Activated T-cell treated with anti-CD3 and anti-CD28 coated beads for 24 hours (primary cell): ENCODE results near the gene GPAM.
A peak's percentile ranks its signal among the peaks of the same experiment; 100 is the strongest.

Source experiments
- DNase-seq: peaks from one replicate; pipeline ENCODE4 v3.0.0-alpha.2; 2020; ENCODE audit warnings: low read depth

The GPAM gene

DNA sequence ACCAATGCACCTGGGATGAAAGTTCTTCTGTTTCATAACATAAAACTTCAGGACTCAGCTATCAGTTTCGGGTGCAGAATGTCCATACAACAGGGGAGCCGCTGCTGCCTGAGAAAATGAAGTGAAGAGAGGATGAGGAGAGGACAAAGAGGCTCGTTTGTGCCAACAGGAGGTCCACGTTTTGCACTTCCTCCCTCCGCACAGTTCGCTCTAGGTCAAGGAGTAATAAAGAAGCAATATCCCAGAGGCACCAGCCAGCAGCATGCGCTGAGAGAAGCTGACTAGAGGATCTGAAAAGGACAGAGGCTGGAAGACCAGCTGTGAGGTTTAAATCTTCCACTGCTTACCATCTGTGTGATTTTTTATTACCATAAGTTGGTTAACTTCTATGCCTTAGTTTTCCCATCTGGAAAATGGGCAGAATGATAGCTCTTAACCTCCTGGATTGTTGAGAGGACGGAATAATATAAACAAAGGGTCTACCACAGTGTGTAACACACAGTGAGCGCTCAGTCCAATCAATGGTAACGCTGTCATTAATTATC lies 709 bp downstream of the GPAM start:
- DNase-seq = no peak

DNA sequence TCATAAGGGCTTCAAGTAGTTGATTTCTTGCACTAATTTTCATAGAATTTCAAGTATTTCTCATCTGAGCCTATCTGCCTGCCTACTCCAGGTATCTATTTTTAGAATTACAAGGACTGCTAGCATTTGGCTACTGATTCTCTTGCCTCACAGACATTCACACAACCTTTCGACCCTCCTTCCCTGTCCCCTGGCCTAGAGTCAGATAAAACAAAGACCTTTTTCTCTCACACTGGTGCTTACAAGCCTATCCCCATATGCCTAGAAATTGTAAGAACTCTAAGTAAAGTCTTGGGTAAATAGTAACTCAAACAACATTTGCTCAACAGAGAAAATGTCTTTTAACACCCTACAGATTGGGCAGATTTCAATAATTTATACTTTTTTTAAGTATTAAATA lies 6.3 kb downstream of the GPAM start:
- DNase-seq = no peak

DNA sequence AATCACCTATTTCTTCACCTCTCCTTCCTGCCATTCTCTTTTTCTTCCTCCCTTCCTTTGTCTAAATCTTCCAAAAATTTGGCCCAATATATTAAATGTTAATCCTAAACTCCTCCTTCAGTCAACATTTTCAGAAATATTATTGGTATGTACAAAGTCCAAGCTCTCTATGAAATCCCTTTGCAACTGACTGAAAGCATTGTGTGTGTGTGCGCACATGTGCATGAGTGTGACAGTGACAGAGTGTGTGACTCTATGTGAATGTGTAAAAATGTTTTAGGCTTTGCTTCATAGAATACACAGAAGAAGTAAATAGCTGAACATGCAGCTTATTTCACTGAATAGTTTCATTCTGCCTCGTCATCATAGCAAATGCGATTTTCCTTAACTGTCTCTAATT lies 7.0 kb downstream of the GPAM start:
- DNase-seq = no peak

DNA sequence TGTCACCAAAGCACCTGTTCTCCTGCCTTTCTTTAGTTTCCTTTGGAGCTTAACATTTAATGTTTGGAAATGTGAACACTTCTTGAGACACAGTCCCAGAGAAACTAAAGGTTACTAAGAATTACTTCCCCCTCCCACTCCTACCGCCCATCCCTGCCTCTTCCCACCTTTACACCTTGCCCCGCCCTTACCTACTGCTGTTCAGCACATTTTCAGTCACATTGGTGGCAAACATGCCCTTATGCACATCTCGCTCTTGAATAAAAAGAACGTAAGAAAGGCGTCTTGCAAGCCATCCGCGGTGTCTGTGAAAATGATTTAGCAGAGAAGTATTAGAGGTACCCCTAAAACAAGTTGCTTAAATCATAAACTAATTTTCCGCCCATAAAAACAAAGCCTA lies 8.2 kb downstream of the GPAM start:
- no peak for DNase-seq

GRCh38 chr10:112173206-112173605 lies 10.4 kb downstream of the GPAM start:
- no peak for DNase-seq

DNA sequence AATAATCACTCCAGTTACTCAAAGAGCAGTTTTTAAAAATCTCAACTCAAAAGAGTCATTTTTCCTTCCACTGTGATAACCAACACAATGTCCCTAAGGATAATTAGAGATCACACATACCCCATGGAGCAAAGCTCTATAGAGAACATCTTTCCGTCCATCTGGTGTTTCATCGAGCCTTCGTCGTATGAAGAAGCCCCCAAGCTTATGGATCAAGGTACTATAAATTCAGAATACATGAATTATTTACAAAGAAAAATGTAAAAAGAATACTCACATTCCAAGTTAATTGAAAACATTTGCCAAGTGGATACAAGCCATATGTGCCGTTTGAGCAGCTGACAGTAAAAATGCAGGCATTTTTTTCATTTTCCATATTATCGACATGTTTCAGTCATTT lies 14.8 kb downstream of the GPAM start:
- no peak for DNase-seq

GRCh38 chr10:112166800-112167199 lies 16.8 kb downstream of the GPAM start:
- DNase-seq = no peak

GRCh38 chr10:112161757-112162518 lies 21.6 kb downstream of the GPAM start:
- DNase-seq = no peak

DNA sequence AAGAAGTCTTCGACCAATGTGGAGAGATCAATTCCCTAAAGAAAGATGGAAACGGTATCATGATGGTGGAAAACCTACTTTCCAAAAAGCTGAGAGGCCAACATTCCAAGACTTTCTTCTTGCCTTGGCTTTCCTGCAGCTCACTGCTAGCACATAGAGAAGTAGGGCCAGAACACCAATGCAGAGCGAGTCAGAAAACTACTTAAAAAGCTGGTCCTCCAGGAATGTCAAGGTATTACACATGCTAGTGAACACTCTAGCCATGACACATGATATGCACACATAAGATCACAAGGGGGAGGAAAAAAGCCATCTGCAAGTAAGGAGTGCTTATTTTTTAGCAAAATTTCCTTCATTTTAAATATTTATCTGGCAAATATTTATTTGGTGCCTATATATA lies 22.7 kb downstream of the GPAM start:
- no peak for DNase-seq

GRCh38 chr10:112159469-112159868 lies 24.1 kb downstream of the GPAM start:
- DNase-seq = no peak

GRCh38 chr10:112151524-112152039 lies 32.0 kb downstream of the GPAM start:
- no peak for DNase-seq

DNA sequence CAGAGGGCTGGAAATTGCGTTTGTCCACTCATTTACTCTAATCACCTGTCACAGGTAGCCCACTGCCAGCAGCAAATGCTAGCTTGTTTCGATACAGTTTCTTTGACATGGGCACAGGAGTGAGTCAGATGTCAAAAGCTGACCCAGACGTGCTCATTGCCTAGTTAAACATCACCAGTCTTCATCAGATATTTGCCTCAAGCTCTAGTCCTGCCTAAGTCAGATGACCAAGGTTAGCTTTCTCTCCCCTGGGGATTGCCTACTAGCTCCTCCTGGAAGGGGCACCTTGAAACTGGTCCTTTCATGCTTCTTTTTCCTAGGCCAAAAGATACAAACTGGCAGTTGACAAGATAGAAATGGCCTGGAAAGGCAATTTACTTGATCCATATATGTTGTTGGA lies 35.2 kb downstream of the GPAM start:
- DNase-seq = no peak

GRCh38 chr10:112146799-112147198 lies 36.8 kb downstream of the GPAM start:
- no peak for DNase-seq

DNA sequence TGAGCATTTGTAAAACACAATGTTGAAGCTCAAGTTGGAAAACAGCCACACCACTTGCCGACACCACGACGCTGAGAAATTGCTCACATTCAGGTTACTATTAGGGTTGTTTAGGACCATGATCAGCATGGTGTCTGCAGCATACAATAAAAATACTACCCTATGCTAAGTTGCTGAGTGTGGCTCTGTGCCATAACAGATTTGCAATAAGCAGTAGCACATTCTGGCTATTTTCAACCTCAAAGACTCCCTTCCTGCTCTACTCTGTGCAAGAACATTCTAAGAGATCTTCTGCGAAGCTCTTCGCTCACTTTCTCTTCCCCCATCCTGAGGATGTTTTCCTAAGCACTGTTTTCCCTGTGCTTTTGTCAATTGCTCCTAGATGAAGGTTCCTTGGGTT lies 38.3 kb downstream of the GPAM start:
- DNase-seq = no peak

- no peak for DNase-seq
These were observed 40.1 kb downstream of the GPAM start for GRCh38 chr10:112143420-112143819.

GRCh38 chr10:112141292-112141691 lies 42.3 kb downstream of the GPAM start:
- no peak for DNase-seq

DNA sequence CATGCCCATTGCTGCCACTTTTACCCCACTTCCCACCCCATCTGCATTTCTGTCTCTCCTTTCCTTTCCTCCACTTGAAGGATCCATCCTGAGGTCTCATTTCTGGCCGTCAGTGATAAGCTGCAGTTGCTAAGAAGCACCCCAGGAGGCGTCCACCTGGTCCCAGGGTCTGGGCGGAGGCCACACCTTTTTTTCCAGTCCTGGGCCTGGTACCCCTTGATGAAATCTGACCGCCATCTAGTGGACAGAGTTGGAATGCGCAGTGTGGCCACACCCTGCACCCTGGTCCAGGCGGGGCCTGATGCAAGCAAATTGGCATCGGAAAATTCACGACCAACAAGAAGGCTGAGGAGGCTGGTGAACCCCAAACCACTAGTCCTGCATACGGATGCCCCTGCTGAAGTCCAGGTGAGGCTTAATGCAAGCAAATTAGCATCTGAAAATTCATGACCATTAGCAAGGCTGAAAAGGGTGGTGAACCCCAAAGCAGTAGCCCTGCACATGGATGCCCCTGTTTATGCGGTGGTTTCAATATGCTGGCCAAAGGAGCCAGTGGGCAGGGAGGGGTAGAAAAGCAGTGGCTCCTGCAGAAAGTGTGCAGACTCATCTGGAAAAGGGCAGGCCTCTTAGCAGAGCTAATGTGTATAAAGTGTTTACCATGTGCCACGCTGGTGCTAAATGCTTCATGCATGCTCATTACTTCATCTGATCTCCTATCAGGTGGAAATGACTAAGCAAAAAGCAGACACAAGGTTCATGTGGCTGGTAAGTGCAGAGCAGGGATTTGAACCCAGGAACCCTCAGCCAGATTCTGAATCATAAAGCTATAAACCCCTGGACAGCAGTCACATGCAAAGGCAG lies 43.2 kb downstream of the GPAM start:
- DNase-seq = peak; percentile 58

- no peak for DNase-seq
These were observed 44.4 kb downstream of the GPAM start for GRCh38 chr10:112139176-112139575.

GRCh38 chr10:112137154-112137987 lies 46.2 kb downstream of the GPAM start:
- peak; percentile 50 for DNase-seq

DNA sequence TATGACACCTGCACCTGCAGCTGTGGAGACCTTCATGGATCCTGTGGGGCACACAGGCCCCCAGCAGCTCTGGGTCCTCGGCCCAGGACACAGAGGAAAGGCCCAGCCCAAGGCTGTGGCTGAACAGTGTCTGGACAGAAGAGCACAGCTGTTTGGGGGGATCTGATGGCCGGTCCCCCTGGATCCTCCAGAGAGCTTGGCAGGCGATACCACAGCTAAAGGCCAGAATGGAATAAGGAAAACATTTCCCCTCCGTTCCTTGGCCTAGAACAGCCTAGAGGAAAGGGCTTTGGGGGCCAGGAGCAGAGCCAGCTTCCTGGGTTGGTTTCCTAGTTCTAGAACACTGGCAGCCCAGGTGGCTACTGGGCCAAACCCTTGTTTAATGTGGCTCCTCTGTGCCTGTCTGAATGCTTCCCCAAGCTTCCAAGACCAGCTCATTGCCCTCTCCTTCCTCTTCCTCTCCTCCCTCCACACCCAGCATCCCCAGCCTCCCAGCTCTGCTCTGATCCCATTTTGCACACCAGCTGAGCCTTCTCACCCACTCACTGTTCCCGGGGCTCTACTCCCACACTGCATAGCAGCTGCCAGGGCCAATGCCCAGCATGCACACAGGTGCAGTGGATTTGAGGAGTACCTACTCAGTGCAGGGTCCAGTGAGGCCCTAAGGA lies 46.9 kb downstream of the GPAM start:
- no peak for DNase-seq

GRCh38 chr10:112135604-112136003 lies 48.0 kb downstream of the GPAM start:
- no peak for DNase-seq
